GM12873 (cell line): Measurements from ENCODE around the gene ZNF214.

Source experiments
- TF ChIP-seq, protein P1 (sequence below): IDR thresholded peaks from 2 replicates; pipeline ENCODE4 v1.5.1; 2012; ENCODE audit warnings: low read depth, mild to moderate bottlenecking, moderate library complexity, low read length, control low read depth; ENCODE audit not compliant: insufficient read depth; ENCODE audit errors: missing control alignments

ZNF214 gene

DNA sequence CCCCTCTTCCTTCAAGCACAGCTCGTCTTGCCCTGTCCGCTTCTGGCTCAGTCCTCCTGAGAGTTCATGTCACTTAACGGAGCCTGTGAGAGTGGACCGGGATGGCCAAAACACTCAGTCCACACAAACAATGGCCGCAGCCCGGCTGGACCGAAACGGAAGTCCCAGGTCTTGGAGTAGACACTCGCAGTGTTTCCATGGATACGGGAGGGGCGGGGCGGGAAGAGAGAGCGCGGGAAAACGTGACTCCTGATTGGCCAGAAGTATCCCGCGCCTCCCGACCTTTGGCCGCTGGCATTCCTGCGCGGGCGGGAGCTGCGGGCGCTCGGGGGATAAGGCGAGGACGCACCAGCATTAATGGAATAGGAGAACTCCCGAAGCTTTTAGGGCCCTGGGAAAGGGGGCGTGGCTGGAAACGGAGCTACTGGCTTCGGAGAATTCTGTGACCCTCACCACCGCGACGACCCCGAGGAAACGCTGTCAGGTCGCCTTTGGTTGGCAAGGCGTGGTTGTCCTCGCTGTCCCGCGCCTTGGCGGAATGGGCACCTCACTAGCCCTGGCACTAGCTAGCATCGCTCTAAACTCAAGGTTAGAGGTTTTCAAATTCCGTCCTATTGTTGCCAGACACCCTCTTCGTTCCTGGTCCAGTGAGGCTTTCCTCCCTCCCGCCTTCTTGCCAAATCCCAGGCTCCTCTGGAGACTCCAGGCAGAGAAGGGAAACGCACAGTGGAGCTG, at the start of gene ZNF214, which contains the start of gene NLRP14:
TSS of gene ZNF214 (minus strand) at position 164 of the 735 bp plus-strand sequence. CDS start 17,511 bp downstream, outside the sequence.
TSS of gene NLRP14 (plus strand) at position 297 of the 735 bp plus-strand sequence. CDS start 18,108 bp downstream, outside the sequence.
- TF ChIP-seq, protein P1, sequence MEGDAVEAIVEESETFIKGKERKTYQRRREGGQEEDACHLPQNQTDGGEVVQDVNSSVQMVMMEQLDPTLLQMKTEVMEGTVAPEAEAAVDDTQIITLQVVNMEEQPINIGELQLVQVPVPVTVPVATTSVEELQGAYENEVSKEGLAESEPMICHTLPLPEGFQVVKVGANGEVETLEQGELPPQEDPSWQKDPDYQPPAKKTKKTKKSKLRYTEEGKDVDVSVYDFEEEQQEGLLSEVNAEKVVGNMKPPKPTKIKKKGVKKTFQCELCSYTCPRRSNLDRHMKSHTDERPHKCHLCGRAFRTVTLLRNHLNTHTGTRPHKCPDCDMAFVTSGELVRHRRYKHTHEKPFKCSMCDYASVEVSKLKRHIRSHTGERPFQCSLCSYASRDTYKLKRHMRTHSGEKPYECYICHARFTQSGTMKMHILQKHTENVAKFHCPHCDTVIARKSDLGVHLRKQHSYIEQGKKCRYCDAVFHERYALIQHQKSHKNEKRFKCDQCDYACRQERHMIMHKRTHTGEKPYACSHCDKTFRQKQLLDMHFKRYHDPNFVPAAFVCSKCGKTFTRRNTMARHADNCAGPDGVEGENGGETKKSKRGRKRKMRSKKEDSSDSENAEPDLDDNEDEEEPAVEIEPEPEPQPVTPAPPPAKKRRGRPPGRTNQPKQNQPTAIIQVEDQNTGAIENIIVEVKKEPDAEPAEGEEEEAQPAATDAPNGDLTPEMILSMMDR, result no peak

DNA sequence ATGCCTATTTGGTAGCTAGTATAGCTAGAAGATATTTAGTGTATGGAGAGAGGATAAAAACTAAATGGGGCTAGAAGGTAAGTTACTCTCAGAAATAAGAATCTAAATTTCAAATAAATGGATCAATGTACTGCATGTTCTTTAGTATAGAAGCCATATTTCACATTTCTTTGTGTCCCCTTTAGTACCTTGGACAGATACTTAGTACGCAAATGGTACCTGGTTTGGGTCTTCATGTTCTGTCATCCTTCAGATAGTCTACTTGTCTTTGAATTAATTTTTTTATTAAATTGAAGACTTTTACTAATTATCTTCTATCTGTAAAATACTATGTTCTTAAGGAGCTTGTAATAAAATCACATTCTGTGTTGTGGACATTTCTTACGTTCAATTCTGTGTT, 42.4 kb upstream of the ZNF214 start:
- TF ChIP-seq, protein P1, result no peak

GRCh38 chr11:7060868-7061267, 40.7 kb upstream of the ZNF214 start:
- TF ChIP-seq, protein P1, result no peak

DNA sequence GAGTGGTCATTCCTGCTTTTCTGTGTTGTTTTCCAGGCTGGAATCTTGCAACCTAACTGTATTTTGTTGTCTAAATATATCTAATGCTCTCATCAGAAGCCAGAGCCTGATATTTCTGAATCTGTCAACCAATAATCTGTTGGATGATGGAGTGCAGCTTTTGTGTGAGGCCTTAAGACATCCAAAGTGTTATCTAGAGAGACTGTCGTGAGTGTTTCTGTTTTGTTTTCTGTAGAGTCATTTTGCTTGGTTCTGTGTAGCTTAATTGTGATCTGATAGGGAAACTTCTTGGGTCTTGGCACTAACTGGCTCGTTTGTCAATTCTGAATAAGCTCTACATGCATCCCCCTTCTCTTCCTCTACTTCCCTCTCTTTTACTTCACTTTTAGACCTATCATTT, 37.5 kb upstream of the ZNF214 start:
- TF ChIP-seq, protein P1, result no peak

DNA sequence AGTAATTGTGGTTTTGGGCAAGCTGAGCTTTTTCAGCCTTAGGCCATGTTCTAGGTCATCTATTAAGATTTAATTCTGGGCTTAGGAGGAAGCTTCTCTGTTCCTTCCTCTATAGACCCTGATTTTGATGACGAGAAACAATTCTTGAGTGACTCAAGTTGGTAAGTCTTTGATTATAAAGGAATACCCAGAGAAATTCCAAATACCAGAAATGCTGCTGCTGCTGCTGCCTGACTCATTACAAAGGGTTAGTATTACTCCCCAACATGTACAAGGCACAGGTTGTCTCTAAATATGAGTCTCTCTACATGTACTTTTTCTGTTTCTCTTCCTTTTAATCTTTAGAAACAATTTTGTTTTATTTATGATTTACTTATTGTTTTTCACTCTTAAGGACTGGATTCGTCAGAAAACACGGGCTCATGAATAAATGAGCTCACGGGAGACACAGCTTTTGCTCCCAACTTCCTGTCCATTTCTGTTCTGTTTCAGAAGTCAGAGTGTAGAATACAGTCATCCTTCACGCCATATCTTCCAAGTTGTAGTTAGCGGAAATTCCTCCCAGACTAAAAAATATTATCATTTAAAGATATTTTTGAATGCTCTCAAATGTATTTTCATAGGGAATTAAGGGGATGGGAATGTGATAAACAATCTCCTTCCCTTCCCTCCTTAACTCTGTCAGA, 36.8 kb upstream of the ZNF214 start:
- TF ChIP-seq, protein P1, result no peak

DNA sequence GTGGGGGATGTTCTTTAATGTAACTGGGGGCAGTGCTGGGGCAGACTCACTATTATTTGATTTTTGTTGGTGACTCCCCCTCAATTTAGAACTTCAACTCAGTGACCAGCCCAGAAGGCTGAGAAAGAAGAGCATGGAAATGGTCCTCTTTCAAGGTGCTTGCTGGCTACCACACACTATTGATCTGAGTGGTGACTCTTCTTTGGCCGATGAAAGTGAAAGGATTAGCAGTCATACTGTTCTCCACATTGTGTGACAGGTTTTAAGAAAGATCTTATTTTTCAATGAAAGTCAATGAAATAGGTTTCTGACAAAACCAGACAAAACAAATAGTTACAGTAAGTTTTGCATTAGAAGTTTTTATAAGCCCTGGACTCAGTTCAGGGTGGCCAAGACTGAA, 30.0 kb upstream of the ZNF214 start:
- TF ChIP-seq, protein P1, result no peak

GRCh38 chr11:7046474-7047175, 26.5 kb upstream of the ZNF214 start:
- TF ChIP-seq, protein P1, result no peak
